ENCODE data around the gene TAP2. TPM values are rescaled to one million over a fixed set of nuclear protein-coding genes. Genes with fewer than 3 reads are reported as not detected.

The TAP2 gene
- total RNA-seq, 1 donor from 2014 or later: 6.2 TPM

GRCh38 chr6:32854376-32855178, 16.0 kb upstream of the TAP2 start:
- DNase-seq: peak; percentile 41

- DNase-seq: peak; percentile 94
These were observed 15.2 kb upstream of the TAP2 start, which contains the start of the genes PSMB9 and TAP1 for GRCh38 chr6:32853541-32854375. Gene PSMB9 (plus strand): TSS chr6:32854192. CDS start chr6:32854230, 38 bp downstream. Gene TAP1 (minus strand): TSS chr6:32853704. CDS start chr6:32853636, 68 bp downstream.

GRCh38 chr6:32852844-32853540, 14.5 kb upstream of the TAP2 start:
- DNase-seq: peak; percentile 38

GRCh38 chr6:32852018-32852843, 13.7 kb upstream of the TAP2 start:
- DNase-seq: no peak

GRCh38 chr6:32851025-32851424, 12.5 kb upstream of the TAP2 start:
- no peak for DNase-seq

- no peak for DNase-seq
These were observed 10.6 kb upstream of the TAP2 start for GRCh38 chr6:32849126-32849525.

- no peak for DNase-seq
These were observed 9.3 kb upstream of the TAP2 start for GRCh38 chr6:32847795-32848194.

GRCh38 chr6:32847004-32847403, 8.5 kb upstream of the TAP2 start:
- DNase-seq: no peak

GRCh38 chr6:32845384-32845884, 6.9 kb upstream of the TAP2 start:
- no peak for DNase-seq

- no peak for DNase-seq
These were observed 6.4 kb upstream of the TAP2 start for GRCh38 chr6:32844839-32845383.

GRCh38 chr6:32843979-32844838, 5.7 kb upstream of the TAP2 start, which contains the start of gene PSMB8:
Gene PSMB8 (minus strand): TSS chr6:32844047. CDS start chr6:32843996, 51 bp downstream.
- peak; percentile 96 for DNase-seq

- no peak for DNase-seq
These were observed 4.9 kb upstream of the TAP2 start for GRCh38 chr6:32843331-32843978.

GRCh38 chr6:32842690-32843089, 4.2 kb upstream of the TAP2 start:
- no peak for DNase-seq

GRCh38 chr6:32842021-32842650, 3.6 kb upstream of the TAP2 start:
- no peak for DNase-seq

- DNase-seq: no peak
These were observed 2.2 kb upstream of the TAP2 start for GRCh38 chr6:32840604-32841246.

GRCh38 chr6:32839356-32839755, 817 bp upstream of the TAP2 start:
- DNase-seq: no peak

- DNase-seq: no peak
These were observed 857 bp downstream of the TAP2 start for GRCh38 chr6:32837651-32838113.

- DNase-seq: no peak
These were observed 1.7 kb downstream of the TAP2 start for GRCh38 chr6:32836873-32837272.
